T-helper 1 cell treated with Interleukin-12 subunit alpha and Interleukin-12 subunit beta and Interleukin-4 antibody, amounts not matched to agents 30 ng/mL and 1 ng/mL, for 36 hours (primary cell): ENCODE results near the gene RAB3IP. TPM values are rescaled to one million over a fixed set of nuclear protein-coding genes. Genes with fewer than 3 reads are reported as not detected.
"Not testable (repeated sequence)": the region's sequence is repeated elsewhere in the genome, so short reads cannot be mapped to it uniquely, and the experiment has no call there.

Source experiments
- intact Hi-C: fragments of 100-400 bp; cut with micrococcal nuclease; formaldehyde crosslinking; loops from one replicate; pipeline ENCODE4 v1.15.1; 2024
- total RNA-seq: library from RNA; stranded (reverse); gene quantifications from 2 replicates; pipeline ENCODE4 v1.2.3, GENCODE V29; 2022

Gene RAB3IP
- total RNA-seq, 1 donor from 2014 or later: 27.1 TPM

GRCh38 chr12:69834147-69834546 is 95.5 kb downstream of the RAB3IP start:
- intact Hi-C loops: no loop called here

GRCh38 chr12:69834576-69834975 is 95.9 kb downstream of the RAB3IP start:
- intact Hi-C loops: no loop called here

GRCh38 chr12:69835081-69835480 is 96.4 kb downstream of the RAB3IP start:
- intact Hi-C loops: no loop called here

GRCh38 chr12:69836015-69836414 is 97.4 kb downstream of the RAB3IP start:
- intact Hi-C loops: no loop called here

GRCh38 chr12:69837191-69837590 is 98.5 kb downstream of the RAB3IP start:
- intact Hi-C loops: no loop called here

GRCh38 chr12:69837657-69838415 is 99.2 kb downstream of the RAB3IP start:
- intact Hi-C loops: no loop called here

GRCh38 chr12:69840727-69841126 is 102.1 kb downstream of the RAB3IP start:
- intact Hi-C loops: no loop called here

- intact Hi-C loops: no loop called here
Measured at GRCh38 chr12:69843608-69844007, 104.9 kb downstream of the RAB3IP start.

GRCh38 chr12:69844416-69844815 is 105.8 kb downstream of the RAB3IP start:
- intact Hi-C loops: no loop called here

- intact Hi-C loops: no loop called here
Measured at GRCh38 chr12:69844836-69845235, 106.2 kb downstream of the RAB3IP start.

- intact Hi-C loops: no loop called here
Measured at GRCh38 chr12:69846976-69847375, 108.3 kb downstream of the RAB3IP start.

- intact Hi-C loops: no loop called here
Measured at GRCh38 chr12:69851976-69852375, 113.3 kb downstream of the RAB3IP start.

- intact Hi-C loops: not testable (repeated sequence)
Measured at GRCh38 chr12:69853176-69853961, 114.7 kb downstream of the RAB3IP start.

GRCh38 chr12:69866698-69867097 is 128.0 kb downstream of the RAB3IP start:
- intact Hi-C loops: no loop called here

- intact Hi-C loops: no loop called here
Measured at GRCh38 chr12:69868695-69869094, 130.0 kb downstream of the RAB3IP start.

- intact Hi-C loops: loop anchor here (10.0 kb wide), 1 partner anchor 1872 kb away; no protein-coding TSS in a partner anchor
Measured at GRCh38 chr12:69872804-69873203, 134.1 kb downstream of the RAB3IP start.

Other genes with a start within 250 kb of the RAB3IP start
- 197 and 199 TPM in 2 replicates for gene CCT2, start 153.4 kb upstream of the RAB3IP start, total RNA-seq
- gene LRRC10, start 128.0 kb upstream of the RAB3IP start, total RNA-seq: not detected in 2 replicates
- gene BEST3, start 39.6 kb upstream of the RAB3IP start, total RNA-seq: not detected in 2 replicates
- 0.10 TPM in 1 of 2 replicates, not detected in the other for gene MYRFL, start 86.4 kb downstream of the RAB3IP start, total RNA-seq